ENCODE measurements around the gene RNASE4. TPM values are rescaled to one million over a fixed set of nuclear protein-coding genes. Genes with fewer than 3 reads are reported as not detected.
A peak's percentile ranks its signal among the peaks of the same experiment; 100 is the strongest.

RNASE4 gene
- total RNA-seq, 1 donor from 2014 or later, result 42.5 TPM

- Histone ChIP-seq H3K36me3 (no peaks in the 10 kb centered on the region), H3K4me3 (no peak overlapping the region), H3K27ac (no peak overlapping the region), H3K9me3 (no peaks in the 10 kb centered on the region), H3K4me1 (peaks cover 4% of the 10 kb centered on the region), H3K27me3 (peaks cover 73% of the 10 kb centered on the region)
- no peak for DNase-seq
- peak; percentile 36 for ATAC-seq
- TF ChIP-seq CTCF (IDR thresholded peaks at IDR 0.05), result no peak
- intact Hi-C loops (cut with DNase I), result no loop called here
These were observed 31.1 kb upstream of the RNASE4 start for GRCh38 chr14:20652996-20653975.

GRCh38 chr14:20655851-20656250, 28.5 kb upstream of the RNASE4 start:
- H3K27ac ChIP-seq, result no peak overlapping the region
- DNase-seq, result no peak
- no peaks in the 10 kb centered on the region for H3K36me3 ChIP-seq
- TF ChIP-seq CTCF (IDR thresholded peaks at IDR 0.05), result no peak
- H3K4me1 ChIP-seq, result peaks cover 4% of the 10 kb centered on the region
- no peak overlapping the region for H3K4me3 ChIP-seq
- intact Hi-C loops (cut with DNase I), result no loop called here
- H3K9me3 ChIP-seq, result no peaks in the 10 kb centered on the region
- H3K27me3 ChIP-seq, result peaks cover 84% of the 10 kb centered on the region
- no peak for ATAC-seq

- peaks cover 79% of the 10 kb centered on the region for H3K27me3 ChIP-seq
- H3K27ac ChIP-seq, result no peak overlapping the region
- ATAC-seq (no peak), DNase-seq (no peak)
- H3K4me1 ChIP-seq, result peaks cover 4% of the 10 kb centered on the region
- intact Hi-C loops (cut with DNase I), result no loop called here
- no peaks in the 10 kb centered on the region for H3K36me3 ChIP-seq
- H3K4me3 ChIP-seq, result no peak overlapping the region
- TF ChIP-seq CTCF (IDR thresholded peaks at IDR 0.05), result no peak
- H3K9me3 ChIP-seq, result no peaks in the 10 kb centered on the region
These were observed 28.1 kb upstream of the RNASE4 start for GRCh38 chr14:20656274-20656673.

- intact Hi-C loops (cut with DNase I), result no loop called here
- Histone ChIP-seq H3K27ac (no peak overlapping the region), H3K27me3 (peaks cover 69% of the 10 kb centered on the region), H3K4me1 (peaks cover 4% of the 10 kb centered on the region), H3K9me3 (no peaks in the 10 kb centered on the region), H3K36me3 (no peaks in the 10 kb centered on the region), H3K4me3 (no peak overlapping the region)
- DNase-seq (no peak), ATAC-seq (peak; percentile 45)
- peak; percentile 10 for TF ChIP-seq CTCF (IDR thresholded peaks at IDR 0.05)
These were observed 26.8 kb upstream of the RNASE4 start for GRCh38 chr14:20657216-20658211.

GRCh38 chr14:20658246-20658645, 26.1 kb upstream of the RNASE4 start:
- no peaks in the 10 kb centered on the region for H3K9me3 ChIP-seq
- ATAC-seq, result no peak
- peaks cover 61% of the 10 kb centered on the region for H3K27me3 ChIP-seq
- intact Hi-C loops (cut with DNase I), result no loop called here
- H3K4me1 ChIP-seq, result peaks cover 6% of the 10 kb centered on the region
- TF ChIP-seq CTCF (IDR thresholded peaks at IDR 0.05), result no peak
- no peak for DNase-seq
- H3K36me3 ChIP-seq, result no peaks in the 10 kb centered on the region
- no peak overlapping the region for H3K4me3 ChIP-seq
- H3K27ac ChIP-seq, result no peak overlapping the region

Data from upper lobe of right lung (tissue), 1 donor.